CD4-positive, alpha-beta T cell treated with Interleukin-4 for 1 hour (primary cell): ENCODE results near the gene DHRS9.
"Not testable (repeated sequence)": the region's sequence is repeated elsewhere in the genome, so short reads cannot be mapped to it uniquely, and the experiment has no call there.

Experiments
- DNase-seq, 2 donors: peaks; one replicate each; pipeline ENCODE4 v3.0.0-alpha.2; 2020 to 2022

Gene DHRS9

DNA sequence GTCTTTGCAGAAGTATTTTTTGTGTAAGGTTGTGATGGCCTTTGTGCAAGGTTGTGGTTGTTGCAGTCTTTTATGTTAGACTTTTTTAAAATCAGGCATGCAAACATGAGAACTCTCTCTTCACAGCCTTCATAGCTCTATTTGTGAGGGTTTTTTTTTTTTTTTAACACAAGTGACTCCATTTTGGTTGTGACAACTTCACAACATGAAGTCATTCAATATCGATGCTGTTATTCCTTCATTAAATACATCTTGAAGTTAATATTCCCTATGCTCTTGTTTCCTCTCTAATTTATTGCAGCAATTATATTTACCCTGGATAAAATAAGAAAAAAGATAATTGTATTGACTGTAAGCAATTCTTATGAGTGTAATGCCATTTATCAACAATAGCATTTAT is 35.5 kb downstream of the DHRS9 start:
- no peak for DNase-seq

DNA sequence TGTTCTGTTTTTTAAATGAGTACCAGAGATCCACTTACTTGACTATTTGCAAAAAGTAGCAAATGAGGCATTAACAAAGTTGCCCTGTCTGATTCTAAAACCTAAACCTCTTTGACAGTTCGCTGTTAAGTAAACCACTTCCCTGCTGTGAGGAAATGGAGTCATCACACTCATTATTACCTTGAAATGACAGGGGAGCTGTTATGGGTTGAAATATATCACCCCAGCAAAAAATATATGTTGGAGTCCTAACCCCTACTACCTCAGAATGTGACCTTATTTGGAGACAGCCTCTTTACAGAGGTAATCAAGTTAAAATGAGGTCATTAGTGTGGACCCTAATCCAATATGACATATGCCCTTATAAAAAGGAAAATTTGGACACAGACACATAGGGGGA is 36.1 kb downstream of the DHRS9 start:
- peak in 1 of 2 donors; percentile 25 for DNase-seq

DNA sequence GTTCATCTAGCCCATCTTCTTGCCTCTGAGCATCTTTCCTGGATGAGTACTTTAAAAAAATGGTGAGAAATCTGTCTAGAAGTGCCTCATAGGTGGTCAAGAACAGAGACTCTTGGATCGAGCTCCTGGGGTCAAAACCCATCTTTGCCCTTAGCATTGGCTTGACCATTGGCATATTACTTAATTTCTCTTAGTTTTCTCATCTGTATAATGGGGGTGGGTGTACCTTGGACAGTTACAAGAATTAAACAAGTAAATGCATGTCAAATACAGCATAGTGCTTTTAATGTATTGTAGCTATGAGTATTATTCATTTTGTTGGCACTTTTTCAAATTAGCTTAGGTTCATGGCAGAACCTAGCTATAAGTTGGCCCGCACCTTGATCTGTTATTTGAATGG is 36.8 kb downstream of the DHRS9 start:
- DNase-seq: no peak

DNA sequence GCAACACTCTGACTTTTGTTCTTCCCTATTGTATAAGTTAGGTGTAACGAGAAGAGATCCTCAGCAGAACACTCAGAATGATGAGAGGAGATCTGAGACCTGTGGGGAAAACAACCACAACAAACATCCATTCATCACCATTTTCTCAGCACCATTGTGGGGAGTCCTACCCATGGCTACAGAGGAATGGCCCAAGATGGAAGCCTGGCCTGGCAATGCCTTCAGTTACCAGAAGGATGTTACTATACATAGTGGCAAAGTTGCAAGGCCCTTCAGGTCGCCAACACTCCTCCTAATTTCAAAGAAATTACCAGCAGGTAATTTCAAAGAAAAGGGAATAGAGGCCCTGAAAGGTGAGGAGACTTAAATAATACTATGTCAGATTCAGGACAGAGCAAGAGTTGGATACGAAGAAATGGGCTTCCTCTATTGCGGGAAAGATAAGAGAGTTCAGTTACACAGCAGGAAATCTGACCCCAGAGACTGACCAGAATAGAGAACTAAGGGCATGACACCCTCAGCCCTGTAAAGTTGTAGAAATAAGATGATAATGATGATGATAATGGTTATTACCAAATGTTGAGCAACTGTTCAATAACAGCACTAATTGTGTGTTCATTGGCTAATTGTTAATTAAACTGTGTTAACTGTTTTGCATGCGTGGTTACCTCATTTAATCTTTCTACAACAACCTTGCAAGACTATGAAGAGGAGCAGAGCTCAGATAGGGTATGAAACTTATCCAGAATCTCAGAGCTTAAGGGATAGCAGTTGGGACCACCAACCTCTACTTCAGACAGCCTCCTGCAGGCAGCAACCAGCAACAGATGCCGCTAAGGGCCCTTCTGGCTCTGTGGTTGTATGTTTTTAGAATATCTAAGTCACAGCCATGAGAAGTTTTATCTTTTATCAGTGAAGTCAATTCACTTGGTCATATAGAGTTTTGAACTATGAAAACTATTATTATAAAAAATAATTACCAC is 37.5 kb downstream of the DHRS9 start:
- no peak for DNase-seq

DNA sequence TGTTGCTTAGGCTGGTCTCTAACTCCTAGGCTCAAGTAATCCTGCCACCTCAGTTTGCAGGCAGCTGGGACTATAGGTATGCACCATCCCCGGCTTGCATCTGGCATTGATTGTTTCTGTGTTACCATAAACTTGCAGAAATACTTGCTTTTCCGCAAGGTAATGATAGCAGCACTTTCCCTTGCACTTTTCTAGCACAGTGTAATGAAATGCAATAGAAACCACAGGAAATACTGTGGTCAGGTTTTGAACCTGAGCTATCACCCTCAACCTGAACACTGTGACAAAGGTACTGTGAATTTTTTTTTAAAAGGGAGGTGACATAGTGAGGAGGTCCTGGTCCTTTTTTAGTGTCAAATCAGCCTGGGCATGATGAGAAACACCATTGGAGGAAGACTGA is 38.3 kb downstream of the DHRS9 start:
- DNase-seq: peak; percentile 12 to 63

DNA sequence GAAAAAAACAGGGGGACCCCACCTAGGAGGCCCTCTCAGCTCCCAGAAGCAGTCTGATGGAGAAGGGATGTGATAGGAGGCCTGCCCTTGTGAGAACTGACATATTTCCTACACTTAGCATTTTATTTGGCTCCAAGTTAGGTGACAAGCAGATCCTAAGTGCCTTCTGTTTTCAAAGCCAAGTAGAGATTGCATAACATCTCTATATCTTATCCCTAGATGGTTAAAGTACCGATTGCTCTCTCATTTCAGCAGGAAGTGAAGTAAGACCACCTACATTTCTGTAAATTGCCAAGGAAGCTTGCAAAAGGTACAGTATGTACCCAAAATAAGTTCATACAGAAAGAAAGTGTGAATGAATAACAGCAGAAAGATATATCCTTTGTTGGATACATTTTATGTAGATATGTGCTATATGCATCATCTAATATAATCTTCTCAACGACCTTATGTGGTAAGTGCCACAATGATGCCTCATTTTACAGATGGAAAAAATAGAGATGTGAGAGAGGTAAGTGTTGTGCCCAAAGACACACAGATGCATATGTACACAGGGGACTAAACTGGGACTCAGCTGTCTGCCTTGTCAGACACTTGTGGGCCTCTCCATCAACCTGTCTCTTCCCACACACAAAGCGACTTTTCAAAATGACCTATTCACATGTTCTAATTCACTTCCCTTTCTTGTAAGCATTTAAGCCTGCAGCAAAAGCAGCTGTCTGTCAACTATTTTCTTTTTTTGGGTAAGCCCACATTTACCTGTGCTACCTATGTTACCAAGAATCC is 38.9 kb downstream of the DHRS9 start:
- DNase-seq: no peak

DNA sequence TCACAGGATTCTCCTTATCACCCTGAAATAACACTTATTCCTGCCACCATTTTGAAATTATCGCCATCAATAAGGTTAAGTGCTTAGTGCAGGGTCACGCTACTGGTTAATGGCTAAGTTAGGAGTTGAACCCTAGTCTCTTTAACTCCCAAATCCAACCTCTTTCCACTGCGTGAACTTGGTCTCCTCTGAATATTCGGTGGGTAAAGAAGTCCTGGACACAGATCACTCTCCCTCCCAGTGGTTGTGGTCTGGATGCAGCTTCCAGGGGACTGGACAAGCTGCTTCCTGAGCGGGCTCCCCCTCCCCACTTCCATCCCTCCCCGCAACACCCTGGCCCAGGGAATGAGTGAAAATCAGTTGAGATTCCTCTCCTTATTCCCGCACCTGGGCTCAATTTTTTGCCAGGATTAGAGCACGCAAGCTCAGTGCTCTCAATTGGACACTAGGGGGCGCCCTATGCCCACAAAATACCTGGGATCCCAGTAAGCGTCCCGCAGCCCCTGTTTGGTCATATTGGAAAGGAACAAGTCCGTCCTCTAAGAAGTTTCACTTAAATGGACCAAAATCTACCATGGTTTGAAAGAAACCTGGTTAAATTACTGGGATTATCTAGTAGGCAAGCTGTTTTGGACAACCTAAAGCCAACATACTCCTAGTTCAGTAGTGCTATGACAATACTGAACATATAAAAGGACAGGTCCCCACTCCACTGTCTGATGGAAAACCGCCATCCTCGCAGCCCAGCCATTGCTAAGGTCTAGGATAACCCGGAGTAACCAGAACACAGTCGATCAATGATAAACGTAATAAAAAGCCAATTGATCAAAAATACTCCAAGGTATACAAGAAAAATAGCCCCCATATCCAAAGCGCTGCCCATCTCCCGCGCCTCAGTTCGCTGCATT is 40.4 kb downstream of the DHRS9 start:
- peak; percentile 72 to 74 for DNase-seq

DNA sequence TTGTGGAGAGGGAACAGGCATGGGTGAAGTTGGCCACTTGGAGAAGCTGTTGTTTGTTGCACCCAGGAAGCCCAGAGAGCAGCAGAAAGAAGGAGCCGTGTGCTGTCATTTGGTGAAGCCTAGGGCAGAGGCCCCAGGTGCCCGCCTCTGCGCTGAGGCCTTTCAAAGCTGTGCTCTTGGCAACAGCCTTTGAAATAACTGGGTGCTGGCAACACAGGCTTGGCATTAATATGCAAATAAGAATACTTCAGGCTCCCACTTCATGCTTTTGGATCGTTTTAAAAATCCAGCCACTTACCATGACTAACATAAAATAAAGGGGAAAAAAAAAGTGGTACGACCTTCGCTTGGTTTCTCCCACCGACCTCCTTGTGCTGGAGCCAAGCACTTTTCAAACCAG is 41.1 kb downstream of the DHRS9 start:
- DNase-seq: no peak

DNA sequence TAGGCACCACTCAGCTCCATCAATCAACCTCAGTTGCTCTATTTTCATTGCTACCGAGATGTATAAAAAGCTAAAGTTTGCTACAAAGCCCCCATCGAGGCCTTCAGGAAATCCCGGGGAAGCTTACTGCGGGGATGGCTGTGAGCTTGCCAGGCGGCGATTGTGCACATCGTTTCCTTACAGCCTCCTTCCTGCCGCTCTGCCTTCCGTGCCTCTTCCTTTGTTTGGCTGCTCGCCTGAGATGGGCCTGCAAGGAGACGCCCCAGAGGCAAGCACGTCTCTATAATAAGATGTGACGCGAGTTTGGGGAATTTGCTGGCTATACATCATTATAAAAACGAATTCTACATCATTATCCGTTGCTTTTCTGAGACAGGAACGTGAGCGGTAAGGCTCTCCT is 41.6 kb downstream of the DHRS9 start:
- no peak for DNase-seq

DNA sequence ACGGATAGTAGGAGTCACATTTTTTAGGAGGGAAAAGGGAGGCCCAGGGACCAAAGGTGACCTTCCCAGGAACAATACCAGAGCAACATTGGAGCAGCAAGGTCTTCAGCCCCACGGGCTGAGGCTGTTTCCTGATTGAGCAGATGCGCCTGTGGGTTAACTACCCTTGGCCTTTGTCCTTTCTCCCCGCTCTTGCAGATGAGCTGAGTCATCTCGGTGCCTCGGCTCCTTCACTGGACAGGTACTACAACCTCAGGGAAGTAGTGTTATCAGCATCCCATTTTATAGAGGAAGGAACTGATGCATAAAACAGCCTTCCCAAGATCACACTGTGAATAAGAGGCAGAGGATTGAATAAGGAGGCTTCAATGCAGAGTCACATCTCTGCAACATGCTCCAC is 43.5 kb downstream of the DHRS9 start:
- DNase-seq: no peak

DNA sequence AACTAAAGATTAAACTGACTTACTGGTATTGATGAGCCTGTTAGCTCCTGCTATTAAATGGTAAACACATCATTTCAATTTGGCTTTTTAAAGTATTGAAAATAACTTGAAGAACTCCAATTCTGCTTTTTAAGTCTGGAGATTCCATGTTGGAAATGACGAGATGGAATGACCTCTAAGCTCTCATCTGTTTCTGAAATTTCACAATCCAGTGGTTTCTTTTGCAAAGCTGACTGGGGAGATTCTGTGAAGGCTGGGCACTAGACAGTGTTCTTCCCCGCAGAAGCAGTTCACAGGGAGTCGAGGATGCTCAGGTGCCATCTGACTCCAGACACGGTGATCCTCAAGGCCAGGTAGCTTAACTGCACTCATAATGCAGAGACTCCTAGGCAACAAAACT is 44.7 kb downstream of the DHRS9 start:
- no peak for DNase-seq

DNA sequence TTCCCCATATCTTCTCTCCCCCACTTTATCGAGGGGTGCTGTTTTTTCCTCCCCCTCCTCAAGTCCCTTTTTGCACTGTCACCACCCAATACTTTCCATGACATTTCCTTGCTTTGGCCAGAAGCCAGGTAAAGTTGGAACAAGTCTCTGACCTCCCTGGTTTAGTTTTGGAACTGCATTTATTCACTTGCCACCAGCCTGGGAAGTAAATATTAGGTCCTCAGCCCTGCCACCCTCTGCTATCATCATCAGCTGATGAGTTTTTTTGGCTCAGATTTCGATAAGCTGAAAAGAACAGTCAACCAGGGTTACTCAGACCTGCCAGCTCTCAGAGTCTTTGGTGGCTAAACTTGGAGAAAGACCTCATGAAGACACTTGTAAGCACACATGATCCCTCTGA is 47.0 kb downstream of the DHRS9 start:
- no peak for DNase-seq

DNA sequence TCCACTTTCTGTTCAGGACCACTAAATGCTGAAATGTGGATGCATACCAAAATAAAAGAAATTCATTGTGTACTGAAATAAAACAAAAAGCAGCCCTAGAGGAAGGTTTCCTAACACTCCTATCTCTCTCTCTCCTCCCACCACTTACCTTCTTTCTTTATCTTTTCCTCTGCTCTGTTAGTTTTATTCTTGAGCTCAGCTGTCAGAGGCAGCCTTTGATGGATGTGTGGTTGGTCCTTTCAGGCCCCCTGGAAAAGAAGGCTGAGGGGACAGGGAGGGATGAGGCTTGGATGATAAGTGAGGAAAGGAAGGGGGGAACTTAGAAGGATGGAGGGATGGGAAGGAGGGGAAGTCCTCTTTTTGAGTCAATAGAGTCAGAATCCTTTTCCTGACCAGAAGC is 47.6 kb downstream of the DHRS9 start:
- no peak for DNase-seq

DNA sequence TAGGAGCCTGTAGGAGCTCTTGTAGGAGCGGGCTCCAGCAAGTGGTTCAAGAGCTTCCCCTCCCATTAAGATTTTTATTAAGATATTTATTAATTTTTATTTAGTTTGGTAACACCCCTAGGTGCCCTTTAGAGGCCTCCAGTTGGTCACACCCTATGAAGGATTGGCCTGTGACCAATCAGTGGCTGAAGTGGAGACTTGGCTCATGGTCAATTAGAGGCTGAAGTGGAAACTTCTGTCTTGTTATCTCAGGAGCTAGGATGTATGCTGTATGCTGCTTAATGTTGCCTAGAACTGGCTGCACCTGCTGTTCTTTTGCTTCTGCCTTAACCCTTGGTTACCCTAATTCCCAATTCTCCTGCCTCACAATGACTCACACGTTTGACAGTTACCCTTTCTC is 48.7 kb downstream of the DHRS9 start:
- no peak for DNase-seq

DNA sequence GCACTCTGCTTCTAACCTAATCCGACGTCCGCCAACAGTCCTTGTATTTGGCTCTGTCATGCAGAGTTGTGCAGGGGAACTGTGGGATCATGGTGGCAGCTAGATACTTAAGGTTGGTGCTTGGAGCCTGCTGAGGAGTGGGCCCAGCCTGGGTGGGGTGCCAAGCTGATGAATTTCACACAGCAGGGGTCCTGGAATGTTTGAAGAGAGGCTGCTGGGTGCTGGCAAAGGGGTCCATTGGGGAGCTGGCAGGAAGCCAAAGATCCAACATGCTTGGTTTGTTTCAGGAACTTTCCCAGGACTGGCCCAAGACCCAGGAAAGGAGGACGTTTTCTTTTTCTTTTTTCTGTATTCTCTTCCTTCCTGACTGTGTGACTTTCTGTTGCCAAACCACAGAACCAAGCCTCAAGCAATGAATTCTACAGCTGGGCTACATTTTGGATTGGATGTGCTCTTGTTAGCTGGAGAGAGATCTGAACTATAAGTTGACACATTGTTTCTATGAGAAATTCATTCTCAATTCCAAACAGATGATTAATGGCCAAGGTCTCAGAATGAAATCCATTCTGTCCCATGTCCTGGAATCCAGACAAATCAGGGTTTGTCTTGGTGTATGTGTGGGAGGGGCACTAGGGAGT is 49.9 kb downstream of the DHRS9 start:
- DNase-seq: no peak

DNA sequence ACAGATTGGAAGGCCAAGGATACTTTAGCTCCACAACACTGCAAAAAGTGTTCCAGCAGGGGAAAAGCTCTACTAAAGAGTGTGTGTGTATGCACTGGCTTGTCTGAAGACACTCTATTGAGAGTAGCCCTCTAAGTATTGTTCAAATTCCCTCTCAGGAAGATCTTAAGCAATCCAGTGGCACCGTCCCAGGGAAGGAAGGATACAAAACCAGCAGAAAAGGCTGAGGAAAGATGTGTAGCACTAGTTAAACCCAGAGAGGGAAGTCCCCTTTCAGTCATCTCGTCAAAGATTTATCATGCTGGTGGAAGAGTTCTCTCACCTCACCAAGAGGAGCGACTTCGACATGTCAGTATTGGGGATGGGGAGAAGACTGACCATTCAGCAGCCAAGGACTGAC is 50.5 kb downstream of the DHRS9 start:
- DNase-seq: no peak

DNA sequence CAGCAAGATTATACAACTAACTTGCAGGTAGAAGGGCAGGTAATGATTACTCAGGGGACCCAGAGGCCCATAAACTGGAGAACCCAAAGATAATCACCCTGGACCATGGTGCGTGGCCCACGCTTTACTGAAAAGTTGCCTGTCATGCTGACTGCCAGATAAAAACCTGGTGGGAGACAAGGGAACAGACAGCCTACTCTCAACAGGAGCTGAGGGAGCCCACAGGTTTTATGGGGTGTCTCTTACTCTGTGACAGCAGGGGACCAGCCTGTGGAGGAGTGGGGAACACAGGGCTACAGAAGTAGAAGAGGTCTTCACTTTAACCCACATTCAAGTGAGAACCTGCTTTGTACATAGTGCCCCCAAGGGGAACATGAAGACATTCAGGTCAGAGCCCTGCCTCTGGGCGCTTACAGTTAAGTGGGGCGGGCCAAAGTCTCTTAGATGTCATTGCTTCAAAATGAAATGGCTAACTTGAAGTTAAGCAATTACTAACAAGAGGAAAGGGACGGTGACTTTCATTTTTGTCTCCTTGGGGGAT is 60.4 kb downstream of the DHRS9 start:
- DNase-seq: no peak

DNA sequence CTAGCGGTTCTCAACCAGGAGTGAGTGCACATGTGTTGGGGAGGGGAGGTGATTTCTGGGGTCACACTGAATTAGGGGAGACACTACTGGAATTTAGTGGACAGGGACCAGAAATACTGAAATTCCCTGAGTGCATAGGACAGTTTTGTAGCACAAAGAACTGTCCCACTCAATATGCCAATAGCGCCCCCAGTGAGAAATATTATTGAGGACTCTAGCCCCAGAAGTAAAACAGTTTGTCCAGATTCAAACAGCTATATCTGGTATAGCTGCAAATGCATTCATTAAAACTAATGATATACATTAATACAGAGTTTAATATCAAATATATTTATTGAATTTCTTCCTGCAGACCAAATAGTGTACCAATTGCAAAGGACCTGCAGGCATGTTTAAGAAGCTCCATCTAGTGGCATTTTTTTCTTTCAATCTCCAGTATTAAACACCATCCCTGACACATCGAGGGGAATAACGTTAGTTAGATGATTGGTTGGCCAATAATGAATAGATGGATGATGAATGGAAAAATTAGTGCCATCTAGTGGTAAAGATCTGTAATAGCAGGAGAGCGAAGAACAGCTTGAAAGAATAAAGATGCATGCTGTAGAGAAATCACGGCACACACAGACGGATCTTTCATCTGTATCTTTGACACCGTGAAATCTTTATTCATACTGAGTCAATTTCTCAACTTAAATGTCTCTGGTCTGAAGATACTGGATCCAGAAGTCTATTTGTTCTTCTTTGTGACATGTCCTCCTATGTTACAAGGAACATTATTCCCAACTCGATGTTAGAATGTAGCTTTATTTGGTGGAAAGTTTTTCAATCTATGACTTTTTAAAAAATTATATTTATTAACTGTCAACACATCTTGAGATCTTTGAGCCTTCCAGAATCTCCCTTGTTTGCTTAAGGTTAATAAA is 62.5 kb downstream of the DHRS9 start:
- DNase-seq: peak in 1 of 2 donors; percentile 71

DNA sequence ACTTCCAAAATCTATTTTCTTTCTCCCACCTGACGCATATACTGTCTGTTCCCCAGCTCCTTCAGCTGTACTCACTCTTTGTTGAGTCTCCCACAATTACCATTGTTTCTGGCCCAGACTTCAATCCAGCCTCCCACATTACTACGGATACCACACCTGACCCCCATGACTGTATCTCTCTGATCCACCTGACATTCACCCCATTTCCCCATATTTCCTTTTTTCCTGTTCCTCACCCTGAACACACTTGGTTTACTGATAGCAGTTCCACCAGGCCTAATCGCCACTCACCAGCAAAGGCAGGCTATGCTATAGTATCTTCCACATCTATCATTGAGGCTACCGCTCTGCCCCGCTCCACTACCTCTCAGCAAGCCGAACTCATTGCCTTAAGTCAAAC is 64.9 kb downstream of the DHRS9 start:
- not testable (repeated sequence) for DNase-seq

DNA sequence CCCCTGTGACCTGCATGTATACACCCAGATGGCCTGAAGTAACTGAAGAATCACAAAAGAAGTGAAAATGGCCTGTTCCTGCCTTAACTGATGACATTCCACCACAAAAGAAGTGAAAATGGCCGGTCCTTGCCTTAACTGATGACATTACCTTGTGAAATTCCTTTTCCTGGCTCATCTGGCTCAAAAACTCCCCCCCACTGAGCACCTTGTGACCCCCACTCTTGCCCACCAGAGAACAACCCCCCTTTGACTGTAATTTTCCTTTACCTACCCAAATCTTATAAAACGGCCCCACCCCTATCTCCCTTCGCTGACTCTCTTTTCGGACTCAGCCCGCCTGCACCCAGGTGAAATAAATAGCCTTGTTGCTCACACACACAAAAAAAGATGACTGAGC is 67.1 kb downstream of the DHRS9 start:
- not testable (repeated sequence) for DNase-seq
